Measurements from ENCODE around the gene GGA2.

Gene GGA2

GRCh38 chr16:23510164-23510914, at the start of gene GGA2:
Gene GGA2, minus strand, starts transcription at chr16:23510494. Its CDS starts 83 bp downstream, at chr16:23510411.
- TF ChIP-seq CEBPB (IDR thresholded peaks at IDR 0.05): no peak
- TF ChIP-seq TAF1 (IDR thresholded peaks at IDR 0.05; ENCODE audit: low read depth): peak; percentile 58; the same call in 1 of the 2 replicates
- peak; percentile 77 for TF ChIP-seq YY1 (IDR thresholded peaks at IDR 0.05; ENCODE audit: low read depth)
- TF ChIP-seq EP300 (IDR thresholded peaks at IDR 0.05; ENCODE audit: borderline replicate concordance): no peak; the same call in 1 of the 2 replicates
- TF ChIP-seq MAX (IDR thresholded peaks at IDR 0.05): peak; percentile 85
- peak; percentile 51; the same call in 1 of the 2 replicates for TF ChIP-seq NFIC (IDR thresholded peaks at IDR 0.05)
- TF ChIP-seq USF1 (IDR thresholded peaks at IDR 0.05): peak; percentile 97
- TF ChIP-seq ZBTB7A (IDR thresholded peaks at IDR 0.05; ENCODE audit: low read depth): peak; percentile 57; the same call in 1 of the 2 replicates

- TF ChIP-seq FOXM1 (IDR thresholded peaks at IDR 0.05; ENCODE audit: borderline replicate concordance, low read depth) (no peak), ZBTB7A (IDR thresholded peaks at IDR 0.05; ENCODE audit: low read depth) (0 out of 2 replicates have a peak, but pooled peaks have one; percentile 32)
Measured at GRCh38 chr16:23557779-23558702, 47.7 kb upstream of the GGA2 start.

GRCh38 chr16:23556881-23557778, 46.8 kb upstream of the GGA2 start, which contains the start of the genes EARS2 and UBFD1:
Gene EARS2, minus strand, starts transcription at chr16:23557350. Its CDS starts 7 bp downstream, at chr16:23557343.
Gene UBFD1, plus strand, starts transcription at chr16:23557727. Its CDS starts 16 bp downstream, at chr16:23557743.
- TF ChIP-seq MAX (IDR thresholded peaks at IDR 0.05) (peak; percentile 98), EGR1 (IDR thresholded peaks at IDR 0.05) (peak; percentile 58; the same call in 1 of the 2 replicates), EP300 (IDR thresholded peaks at IDR 0.05; ENCODE audit: borderline replicate concordance) (peak; percentile 31; the same call in 1 of the 2 replicates), RAD21 (IDR thresholded peaks at IDR 0.05; ENCODE audit: low read depth) (peak; percentile 30; the same call in 1 of the 2 replicates), CREB1 (IDR thresholded peaks at IDR 0.05; ENCODE audit: low read depth) (peak; percentile 72), USF1 (IDR thresholded peaks at IDR 0.05) (peak; percentile 94), YY1 (IDR thresholded peaks at IDR 0.05; ENCODE audit: low read depth) (peak; percentile 91), TEAD4 (IDR thresholded peaks at IDR 0.05) (no peak), REST (IDR thresholded peaks at IDR 0.05; ENCODE audit: low read depth) (no peak), NFIC (IDR thresholded peaks at IDR 0.05) (no peak), TAF1 (IDR thresholded peaks at IDR 0.05; ENCODE audit: low read depth) (peak; percentile 79)

GRCh38 chr16:23554536-23554935, 44.2 kb upstream of the GGA2 start:
- TF ChIP-seq RAD21 (IDR thresholded peaks at IDR 0.05; ENCODE audit: low read depth): no peak
- no peak for TF ChIP-seq YY1 (IDR thresholded peaks at IDR 0.05; ENCODE audit: low read depth)
- TF ChIP-seq REST (IDR thresholded peaks at IDR 0.05; ENCODE audit: low read depth): no peak
- TF ChIP-seq FOXM1 (IDR thresholded peaks at IDR 0.05; ENCODE audit: borderline replicate concordance, low read depth): no peak
- TF ChIP-seq MAX (IDR thresholded peaks at IDR 0.05): no peak
- no peak for TF ChIP-seq TAF1 (IDR thresholded peaks at IDR 0.05; ENCODE audit: low read depth)
- TF ChIP-seq USF1 (IDR thresholded peaks at IDR 0.05): no peak
- no peak for TF ChIP-seq CEBPB (IDR thresholded peaks at IDR 0.05)
- TF ChIP-seq NFIC (IDR thresholded peaks at IDR 0.05): no peak
- TF ChIP-seq CREB1 (IDR thresholded peaks at IDR 0.05; ENCODE audit: low read depth): no peak
- no peak for TF ChIP-seq TEAD4 (IDR thresholded peaks at IDR 0.05)
